Activated T-cell treated with anti-CD3 and anti-CD28 coated beads for 48 hours (primary cell): Measurements from ENCODE around the gene ZNF174.

Experiments used
- DNase-seq: peaks from one replicate; pipeline ENCODE4 v3.0.0-alpha.2; 2020; ENCODE audit warnings: low read depth

ZNF174 gene

DNA sequence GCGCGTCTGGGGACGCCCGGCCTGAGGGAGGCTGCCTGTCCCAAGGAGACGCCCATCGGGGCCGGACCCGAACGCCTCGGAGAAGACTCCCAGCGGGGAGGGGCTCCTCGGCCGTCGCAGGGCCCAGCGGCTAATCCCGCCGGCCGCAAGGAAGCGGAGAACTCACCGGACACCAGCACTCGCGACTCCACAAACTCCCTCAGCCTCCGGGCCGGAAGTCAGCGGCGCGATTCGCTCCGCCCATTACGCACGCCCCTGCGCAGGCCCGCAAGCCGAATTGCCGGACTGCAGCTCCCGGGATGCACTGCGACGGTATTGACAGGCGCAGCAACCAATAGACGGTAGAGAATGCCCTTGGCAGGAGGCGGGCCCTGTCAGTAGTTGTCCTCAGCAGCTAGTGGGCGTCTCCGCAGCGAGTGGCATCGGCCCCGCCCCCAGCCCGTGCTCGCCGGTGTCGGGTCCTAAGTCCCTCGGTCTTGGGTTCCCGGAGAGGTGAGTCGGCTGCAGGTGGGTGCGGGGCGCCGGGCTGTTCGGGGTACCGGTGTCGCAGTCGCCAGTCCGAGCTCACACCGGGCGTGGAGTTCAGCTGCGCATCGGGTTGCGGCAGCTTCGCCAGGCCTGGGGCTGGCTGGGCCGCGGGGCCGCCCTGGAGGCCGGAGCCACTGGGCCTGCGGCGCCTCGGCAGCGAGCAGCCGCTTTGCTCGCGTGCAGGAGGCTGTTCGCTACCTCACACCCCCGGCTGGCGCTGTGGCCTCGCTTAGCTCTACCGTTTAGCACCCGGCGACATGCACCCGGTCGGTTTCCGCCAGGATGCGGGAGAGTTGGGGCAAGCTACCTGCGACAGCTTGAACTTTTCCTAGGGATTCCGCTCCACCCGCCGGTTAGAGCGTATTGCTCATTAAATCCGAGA lies at the start of gene ZNF174, which contains the start of gene ZSCAN32:
TSS of gene ZNF174 (plus strand) at position 437 of the 910 bp plus-strand sequence. CDS start 790 bp downstream, outside the sequence.
TSS of gene ZSCAN32 (minus strand) at position 226 of the 910 bp plus-strand sequence. CDS start 3,447 bp downstream, outside the sequence.
- DNase-seq: peak; percentile 98

DNA sequence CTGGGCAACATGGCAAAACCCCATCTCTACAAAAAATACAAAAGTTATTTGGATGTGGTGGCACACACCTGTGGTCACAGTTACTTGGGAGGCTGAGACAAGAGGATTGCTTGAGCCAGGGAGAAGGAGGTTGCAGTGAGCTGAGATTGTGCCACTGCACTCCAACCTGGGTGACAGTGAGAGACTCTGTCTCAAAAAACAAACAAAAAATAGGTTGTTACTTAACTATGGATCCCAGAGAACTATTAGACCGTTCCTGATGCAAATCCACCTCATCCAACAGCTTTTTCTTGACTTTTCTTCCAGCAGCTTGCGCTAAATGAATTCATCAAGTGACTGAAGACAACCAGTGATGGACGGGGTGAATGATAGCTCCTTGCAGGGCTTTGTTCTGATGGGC lies 45.4 kb upstream of the ZNF174 start, which contains the start of gene OR2C1:
TSS of gene OR2C1 (plus strand) at position 301 of the 400 bp plus-strand sequence. CDS start at position 353, 52 bp downstream.
- no peak for DNase-seq

DNA sequence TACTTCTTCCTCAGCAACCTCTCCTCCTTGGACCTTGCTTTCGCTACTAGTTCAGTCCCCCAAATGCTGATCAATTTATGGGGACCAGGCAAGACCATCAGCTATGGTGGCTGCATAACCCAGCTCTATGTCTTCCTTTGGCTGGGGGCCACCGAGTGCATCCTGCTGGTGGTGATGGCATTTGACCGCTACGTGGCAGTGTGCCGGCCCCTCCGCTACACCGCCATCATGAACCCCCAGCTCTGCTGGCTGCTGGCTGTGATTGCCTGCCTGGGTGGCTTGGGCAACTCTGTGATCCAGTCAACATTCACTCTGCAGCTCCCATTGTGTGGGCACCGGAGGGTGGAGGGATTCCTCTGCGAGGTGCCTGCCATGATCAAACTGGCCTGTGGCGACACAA lies 44.9 kb upstream of the ZNF174 start:
- no peak for DNase-seq

DNA sequence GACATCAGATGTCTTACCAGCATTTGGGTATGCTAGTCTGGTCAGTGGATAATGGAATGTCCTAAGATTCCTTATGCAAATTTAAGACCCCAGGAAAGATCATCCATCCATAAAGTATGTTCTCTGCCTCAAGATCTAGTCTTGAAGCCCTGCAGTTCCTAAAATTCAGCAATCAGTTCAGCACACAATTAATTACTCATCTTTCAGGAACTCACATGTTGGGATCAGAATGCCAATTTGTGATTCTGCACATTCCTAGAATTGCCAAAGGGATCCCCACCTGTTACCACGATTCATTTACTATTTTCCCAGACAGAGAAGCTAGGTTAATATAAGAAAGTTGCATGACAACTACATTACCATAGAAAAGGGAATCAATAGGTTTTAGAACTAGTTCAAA lies 42.1 kb upstream of the ZNF174 start:
- DNase-seq: no peak

DNA sequence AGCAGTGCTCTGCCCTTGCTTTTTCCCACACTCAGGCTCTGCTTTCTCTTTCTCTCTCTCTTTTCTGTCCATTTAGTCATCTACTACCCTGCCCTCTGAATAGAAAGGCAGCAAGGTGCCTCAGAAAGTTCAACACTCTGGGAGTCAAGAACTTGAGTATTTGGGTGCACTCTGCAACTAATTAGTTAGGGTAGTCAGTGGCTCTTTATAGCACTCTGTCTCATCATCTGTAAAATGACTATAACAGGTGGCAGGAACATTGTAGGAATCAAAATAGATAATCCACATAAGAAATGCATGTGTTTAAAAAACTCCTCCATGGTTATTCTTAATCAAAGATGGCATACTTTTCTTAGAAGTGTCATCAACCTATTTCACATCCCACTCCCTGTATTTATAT lies 38.1 kb upstream of the ZNF174 start:
- no peak for DNase-seq

DNA sequence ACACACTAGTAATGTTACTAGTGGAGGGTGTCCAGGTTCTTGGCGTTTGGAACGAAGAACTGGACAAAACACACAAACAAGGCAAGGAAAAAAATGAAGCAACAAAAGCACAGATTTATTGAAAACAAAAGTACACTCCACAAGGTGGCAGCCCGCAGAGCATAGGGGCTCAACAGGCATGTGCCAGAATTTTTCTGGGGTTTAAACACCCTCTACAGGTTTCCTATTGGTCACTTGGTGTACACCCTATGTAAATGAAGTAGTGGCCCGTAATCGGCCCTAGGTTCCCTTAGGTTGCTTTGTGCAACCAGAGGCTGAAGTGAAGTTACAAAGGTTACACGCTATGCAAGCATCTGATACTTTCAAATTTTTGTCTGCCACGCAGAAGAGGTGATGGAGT lies 37.2 kb upstream of the ZNF174 start:
- no peak for DNase-seq

DNA sequence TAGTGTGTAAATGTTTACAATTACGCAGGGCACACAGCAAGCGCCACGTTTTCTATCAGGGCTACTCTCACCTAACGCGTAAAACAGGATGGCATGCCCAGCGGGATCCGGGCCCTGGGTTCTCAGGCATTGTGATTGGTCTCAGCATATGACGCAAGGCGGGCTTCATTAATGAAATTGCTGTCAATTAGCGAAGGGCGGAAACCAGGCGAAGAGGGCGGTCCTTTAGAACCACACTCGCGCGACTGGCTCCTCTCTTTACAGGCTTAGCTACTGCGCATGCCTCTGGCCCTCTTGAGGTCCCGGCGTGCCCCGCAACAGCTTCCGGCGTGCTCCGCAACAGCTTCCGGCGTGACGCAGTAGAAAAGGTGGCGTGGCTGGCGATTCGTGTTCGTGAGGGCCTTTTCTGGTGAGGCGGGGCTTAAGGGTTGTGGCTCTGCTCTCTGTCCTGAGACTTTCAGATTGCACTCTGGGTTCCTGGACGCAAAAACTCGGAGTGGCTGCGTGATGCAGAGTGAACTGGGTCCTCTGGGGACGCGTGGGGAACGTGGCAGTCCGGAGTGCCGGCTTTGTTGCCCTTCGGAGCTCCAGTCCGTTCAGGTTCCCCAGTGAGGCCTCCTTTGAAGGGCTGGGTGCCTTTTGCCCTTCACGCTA lies 36.1 kb upstream of the ZNF174 start:
- DNase-seq: peak; percentile 80

DNA sequence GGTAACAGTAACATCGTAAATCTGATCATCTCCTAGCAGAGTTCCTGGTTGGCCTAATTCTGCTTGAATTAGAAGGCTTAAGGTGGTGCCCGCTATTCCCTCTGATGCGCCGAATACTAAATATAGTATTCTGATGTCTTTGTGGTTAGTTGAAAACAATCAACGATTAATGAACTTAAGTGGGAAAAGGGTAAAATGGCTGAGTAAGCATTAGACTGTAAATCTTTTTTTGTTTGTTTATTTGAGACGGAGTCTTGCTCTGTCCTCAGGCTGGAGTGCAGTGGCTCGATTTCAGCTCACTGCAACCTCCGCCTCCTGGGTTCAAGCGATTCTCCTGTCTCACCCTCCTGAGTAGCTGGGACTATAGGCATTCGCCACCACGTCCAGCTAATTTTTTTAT lies 31.9 kb upstream of the ZNF174 start:
- DNase-seq: no peak

DNA sequence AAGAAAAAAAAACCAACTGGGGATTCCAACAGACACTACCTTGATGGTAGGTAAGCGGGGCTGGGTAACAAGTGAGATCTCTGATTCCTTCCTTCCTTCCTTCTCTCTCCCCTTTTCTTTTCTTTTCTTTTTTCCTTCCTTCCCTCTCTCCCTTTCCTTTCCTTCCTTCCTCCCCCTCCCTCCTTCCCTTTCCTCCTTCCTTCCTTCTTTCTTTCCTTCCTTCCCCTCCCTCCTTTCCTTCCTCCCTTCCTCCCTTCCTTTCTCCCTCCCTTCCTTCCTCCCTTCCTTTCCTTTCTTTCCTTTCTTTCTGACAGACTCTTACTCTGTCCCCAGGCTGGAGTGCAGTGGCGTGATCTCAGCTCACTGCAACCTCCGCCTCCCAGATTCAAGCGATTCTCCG lies 25.3 kb upstream of the ZNF174 start:
- DNase-seq: no peak

DNA sequence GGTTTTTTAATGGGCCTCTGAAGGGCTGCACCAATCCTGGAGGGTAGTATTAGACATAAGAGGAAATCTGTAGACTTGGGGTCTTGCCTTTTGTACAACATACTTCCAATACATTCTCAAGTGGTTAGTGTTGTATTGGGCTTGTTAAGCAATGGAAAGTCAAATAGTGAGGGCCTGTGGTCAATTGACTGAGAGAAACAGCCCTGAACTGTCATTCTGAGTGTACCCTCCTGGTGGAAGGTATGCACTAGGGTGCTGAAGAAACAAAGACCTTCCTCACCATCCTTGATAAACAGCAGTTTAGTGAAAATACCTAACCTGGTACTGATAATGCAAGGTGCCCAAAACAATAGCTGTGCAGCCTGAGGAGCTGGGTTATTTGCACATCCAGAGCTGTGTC lies 23.1 kb upstream of the ZNF174 start:
- no peak for DNase-seq

DNA sequence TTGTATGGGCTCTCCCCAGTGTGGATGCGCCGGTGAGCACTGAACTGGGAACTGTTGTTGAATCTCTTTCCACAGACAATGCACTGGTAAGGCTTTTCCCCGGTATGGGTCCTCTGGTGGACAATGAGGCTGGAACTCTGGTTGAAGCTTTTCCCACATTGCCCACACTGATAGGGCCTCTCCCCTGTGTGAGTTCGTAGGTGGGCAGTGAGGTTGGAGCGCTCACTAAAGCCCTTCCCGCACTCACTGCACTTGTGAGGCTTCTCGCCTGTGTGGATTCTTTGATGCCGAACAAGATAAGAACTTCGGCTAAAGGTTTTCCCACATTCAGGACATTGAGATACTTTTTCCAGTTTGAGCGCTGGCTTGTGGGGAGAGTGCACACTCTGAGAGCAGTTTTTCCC lies 18.0 kb upstream of the ZNF174 start:
- no peak for DNase-seq

DNA sequence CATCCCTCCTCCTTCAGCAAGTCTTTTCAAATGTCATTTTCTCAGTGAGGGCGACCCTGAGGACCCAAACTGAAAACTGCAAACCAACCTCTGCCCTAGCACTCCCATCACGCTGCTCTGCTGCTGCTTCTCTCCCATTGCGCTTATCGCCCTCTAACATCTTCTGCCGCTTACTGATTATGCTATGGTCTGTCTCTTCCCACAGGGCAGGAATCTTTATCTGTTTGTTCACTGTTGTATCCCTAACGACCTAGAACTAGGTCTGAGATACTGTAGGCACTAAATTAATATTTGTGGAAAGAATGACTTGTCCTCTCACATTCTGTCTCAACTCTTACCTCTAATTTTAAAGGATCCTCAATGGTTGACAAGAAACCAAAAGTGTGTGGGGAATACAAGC lies 12.7 kb upstream of the ZNF174 start:
- no peak for DNase-seq

DNA sequence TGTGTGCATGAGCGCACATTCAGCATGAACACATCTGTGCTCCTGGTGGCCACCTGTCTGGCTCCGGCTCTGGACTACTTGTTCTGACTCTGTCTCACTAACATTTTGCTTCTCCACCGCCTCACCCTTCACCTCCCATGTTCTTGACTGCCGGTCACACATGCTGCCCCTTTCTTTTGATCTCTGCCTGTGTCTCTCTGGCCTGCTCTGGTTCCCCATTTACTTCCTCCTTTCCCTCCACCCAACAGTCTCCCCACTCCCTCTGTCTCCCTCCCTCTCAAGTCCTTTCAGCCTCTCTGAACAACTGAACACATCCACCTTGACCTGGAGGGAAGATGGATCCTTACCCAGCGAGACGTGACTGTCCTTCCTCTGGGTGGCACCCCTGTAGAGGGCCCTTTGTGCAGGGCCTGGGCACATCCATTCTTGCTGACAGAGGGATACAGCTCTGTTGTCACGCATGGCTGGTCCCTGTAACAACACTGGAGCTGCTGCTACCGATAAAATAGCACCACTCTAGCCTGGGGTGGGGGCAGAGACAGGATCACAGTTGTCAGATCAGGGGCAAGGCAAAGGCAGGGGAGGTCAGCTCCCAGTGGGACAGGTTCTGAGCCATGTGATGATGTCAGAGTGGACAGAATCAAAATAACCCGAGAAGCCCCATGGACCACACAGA lies 11.2 kb upstream of the ZNF174 start:
- DNase-seq: no peak

DNA sequence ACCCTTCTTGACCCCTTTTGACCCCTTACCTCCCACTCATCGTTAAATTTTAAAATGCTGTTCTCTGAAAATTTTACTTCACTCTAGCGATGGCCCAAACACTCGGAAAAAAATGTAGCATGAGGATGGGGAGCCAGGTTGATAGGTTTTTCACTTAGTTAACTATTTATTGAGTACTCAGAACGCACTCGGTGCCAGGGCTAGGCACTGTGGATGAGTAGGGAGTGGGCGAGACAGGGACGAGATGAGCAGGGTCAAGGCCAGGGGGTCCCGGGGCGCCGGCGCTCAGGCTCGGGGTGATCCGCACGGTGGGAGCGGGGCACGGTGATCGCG lies 603 bp upstream of the ZNF174 start:
- no peak for DNase-seq

DNA sequence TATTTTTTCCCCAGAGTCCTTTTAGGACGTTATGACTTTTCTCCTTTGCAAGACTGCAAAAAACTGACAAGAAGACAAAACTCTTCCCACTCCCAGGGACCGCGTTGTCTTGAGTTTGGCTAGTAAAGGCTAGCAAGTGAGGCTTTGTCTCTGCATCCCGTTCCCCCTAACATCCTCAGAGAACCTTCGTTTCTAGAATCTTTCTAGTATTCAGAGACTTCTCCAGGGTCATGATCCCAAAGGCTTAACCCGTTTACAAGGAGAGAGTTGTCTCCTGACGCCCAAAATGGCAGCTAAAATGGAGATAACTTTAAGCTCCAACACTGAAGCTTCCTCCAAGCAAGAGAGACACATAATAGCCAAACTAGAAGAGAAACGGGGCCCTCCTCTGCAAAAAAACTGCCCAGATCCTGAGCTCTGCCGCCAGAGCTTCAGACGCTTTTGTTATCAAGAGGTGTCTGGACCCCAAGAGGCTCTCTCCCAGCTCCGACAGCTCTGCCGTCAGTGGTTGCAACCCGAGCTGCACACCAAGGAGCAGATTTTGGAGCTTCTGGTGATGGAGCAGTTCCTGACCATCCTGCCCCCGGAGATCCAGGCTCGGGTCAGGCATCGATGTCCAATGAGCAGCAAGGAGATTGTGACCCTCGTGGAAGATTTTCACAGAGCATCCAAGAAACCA lies 843 bp downstream of the ZNF174 start:
- no peak for DNase-seq

DNA sequence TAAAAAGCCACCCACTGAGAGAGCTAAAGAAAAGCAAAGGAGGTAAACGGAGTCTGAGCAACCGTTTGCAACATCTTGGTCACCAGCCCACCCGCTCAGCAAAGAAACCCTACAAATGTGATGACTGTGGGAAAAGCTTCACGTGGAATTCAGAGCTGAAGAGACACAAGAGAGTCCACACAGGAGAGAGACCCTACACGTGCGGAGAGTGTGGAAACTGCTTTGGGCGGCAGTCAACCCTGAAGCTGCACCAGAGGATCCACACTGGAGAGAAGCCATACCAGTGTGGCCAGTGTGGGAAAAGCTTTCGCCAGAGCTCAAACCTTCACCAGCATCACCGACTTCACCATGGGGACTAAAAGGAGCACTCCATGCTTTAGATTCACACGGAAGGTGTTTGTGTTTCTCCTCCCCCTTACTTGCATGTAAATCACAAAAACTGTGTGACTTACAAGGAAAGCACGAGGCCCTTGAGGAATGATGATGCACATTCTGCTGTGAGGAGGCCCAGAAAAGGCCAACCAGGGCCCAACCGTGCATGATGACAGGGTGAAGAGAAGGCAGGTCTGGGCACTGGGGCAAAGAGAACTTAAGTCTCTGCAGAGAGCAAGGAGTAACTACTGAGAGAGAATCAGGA lies 7.7 kb downstream of the ZNF174 start:
- DNase-seq: no peak

DNA sequence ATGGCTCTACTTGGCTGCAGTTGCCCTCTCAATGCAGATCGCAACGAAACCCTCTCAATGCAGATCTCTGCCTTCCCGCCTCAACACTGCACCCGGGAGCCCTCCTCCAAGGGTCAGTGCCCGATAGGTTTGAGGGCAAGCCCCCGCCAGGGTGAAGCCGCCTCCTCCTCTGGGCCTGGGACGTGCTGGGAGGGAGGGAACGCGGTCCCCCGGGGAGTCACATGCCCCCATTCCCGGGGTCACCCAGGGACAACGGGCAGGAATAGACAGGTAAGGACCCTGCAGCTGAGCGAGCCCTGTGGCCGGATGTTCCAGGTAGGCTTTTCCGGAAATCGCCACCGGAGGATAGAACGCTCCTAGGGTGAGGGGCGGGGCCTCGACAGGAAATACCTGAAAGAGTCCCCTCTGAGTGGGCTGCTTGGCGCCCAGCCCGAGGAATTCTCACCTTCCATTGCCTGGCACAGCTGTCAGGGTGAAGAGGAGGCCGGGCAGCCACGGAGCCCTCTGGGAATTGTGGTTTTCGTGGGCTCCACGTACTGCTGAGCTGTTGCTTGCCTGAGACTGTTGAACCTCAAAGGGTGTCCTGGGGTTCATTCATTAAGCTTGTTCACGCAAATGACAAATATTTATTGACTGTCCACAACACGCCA lies 12.8 kb downstream of the ZNF174 start:
- no peak for DNase-seq

DNA sequence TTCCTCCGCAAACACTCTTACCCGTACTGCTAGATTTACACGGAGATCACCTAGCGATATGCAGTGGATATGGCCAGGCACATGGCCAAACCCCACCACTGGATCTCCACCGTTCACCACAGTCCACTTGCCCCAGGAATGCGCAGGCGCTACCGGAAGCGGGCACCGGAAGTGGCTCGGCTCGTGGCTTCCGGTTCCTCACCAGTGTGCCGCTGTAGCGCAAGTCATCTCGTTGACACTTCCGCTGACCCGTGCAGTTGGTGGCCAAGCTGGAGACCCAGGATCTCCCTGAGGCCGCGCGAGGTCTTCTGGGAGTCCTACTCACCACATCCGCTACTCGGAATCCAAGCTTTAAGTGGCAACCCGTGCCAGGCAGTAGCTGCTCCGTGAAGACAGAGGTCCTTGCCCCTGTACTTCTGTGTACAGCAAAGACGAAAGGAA lies 30.8 kb downstream of the ZNF174 start:
- DNase-seq: peak; percentile 57

DNA sequence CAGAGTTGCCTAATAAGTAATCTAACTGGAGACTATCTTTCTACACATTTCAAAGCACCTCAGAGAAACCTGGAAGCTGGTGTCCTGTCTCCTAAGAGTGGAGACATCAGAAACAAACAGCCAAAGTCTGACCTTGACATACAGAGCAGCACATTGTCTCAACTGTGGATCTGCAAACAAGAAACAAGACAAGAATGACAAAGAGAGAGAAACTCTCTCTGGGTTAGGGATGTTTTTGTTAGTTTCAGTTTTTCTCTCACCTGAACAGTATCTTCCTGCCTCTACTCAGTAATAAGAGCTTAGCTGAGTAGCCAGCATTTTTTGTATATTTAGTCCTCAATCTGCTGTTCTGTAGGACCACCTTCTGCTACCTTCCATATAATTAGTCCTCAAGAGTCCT lies 33.4 kb downstream of the ZNF174 start:
- DNase-seq: no peak

DNA sequence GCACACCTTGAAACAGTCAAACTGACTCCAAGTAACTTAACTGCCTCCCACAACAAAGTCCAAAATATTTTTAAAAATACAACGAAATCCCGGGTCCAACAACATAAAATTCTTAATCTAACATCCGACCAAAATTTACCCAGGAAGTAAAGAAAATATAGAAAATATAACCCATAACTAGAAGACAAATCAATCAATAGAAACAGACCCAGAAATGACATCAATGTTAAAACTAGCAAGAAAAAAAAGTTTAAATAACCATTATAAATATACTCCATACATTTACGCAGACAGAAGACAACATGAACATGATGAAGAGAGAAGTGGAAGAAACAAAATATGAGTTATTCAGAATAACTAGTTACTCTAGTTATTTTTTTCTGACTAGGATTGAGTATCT lies 38.6 kb downstream of the ZNF174 start:
- no peak for DNase-seq
